Stimulated activated CD4-positive, alpha-beta T cell treated with anti-CD3 and anti-CD28 coated beads, Interleukin-4, amount 100 ng/mL, for 4 hours (primary cell): Measurements from ENCODE around the gene PIK3C3.
A peak's percentile ranks its signal among the peaks of the same experiment; 100 is the strongest.
"Not testable (repeated sequence)": the region's sequence is repeated elsewhere in the genome, so short reads cannot be mapped to it uniquely, and the experiment has no call there.

ENCODE experiments used
- DNase-seq, 2 experiments: peaks; one replicate each; pipeline ENCODE4 v3.0.0-alpha.2; 2020

Gene PIK3C3

DNA sequence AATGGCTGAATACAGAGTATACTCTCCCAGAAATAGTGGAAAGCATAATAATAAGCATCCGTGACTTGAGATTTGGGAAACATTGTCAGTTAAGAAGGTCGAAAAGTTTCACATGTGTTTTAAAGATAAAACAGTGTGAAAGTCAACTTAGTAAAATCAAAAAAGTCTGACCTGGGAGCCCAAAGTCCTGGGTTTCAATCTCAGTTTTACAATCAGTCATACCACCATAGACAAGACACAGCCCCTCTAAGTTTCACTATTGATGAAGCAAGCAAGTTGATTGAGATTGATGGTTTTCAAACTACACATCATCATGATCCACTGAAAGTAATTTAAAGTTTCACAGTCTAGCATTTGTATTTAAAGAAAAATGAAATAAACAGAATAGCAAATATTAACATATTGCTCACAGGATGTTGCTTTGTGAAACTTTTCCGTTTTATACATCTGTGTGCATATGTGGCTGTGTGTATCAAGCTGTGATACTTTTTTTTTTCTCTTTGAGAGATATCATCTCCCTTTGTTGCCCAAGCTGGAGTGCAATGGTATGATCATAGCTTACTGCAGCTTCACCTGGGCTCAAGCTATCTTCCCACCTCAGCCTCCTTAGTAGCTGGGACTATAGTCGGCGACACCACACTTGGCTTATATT, 71.1 kb downstream of the PIK3C3 start:
- no peak for DNase-seq

DNA sequence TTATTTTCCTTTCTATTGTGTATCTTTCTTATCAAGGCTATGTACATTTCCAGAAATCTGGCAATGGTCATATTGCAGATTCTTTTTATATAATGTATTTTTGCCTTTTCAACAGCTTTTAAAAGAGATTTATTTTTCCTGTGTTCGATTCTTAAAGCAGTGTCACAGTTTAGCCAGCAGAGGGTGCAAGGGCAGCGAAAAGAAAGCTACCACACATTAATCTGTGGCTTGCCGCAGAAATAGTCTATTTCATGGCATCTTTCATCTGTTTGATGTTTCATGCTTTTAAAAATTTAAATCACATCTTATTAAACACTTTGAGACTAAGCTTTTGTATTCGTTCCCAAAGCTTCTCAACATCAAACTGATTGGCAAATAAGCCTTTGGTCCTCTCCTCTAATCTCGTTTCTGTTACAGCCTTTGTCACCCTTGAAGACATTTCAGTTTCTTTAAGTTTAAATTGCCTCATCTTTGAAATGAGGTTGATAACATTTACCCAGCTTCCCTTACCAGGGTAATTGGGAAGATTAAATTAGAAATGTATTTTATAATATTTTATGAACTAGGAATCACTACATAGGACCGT, 73.3 kb downstream of the PIK3C3 start:
- peak; percentile 3 to 17 for DNase-seq

DNA sequence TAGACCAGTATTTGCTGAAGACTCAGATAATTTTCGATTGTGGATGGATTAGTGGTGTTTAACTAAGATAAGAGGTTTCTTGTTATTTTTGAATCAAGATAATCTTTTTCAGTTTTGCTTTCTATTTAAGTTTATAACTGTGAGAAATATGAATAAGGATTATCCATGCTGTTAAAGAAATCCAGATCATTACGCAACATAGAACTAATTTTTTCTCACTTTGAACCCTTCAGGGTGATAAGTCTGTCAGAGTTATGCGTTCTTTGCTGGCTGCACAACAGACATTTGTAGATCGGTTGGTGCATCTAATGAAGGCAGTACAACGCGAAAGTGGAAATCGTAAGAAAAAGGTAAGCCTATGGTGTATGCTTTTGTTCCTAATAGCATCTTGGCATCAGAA, 74.1 kb downstream of the PIK3C3 start:
- DNase-seq = no peak

DNA sequence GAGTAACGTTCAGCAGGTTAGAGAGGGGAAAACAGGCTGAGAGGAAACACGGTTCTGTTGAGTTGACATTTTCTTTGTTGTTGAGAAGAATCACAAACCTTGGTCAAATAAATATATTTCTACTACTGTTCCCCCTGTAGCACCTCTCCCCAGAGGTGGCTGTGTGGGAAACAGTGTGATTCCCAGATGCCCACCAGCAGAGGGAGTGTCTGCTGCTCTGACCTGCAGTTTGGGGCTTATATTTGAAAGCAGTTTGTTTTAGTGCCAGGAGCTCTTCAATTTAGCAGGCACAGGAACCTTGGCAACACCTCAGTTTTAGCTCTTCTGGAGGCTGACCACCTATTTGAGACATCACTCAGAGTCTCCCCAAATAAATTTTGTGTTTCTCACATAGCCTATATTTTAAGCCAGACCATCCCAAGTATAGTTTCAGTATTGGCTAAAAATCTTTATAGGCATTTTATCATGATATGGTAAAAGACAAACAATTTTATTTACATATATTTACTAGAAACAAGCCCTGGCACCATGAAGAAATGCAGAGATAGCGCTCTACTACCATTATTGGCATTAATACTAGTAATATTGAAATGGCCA, 75.7 kb downstream of the PIK3C3 start:
- no peak for DNase-seq

DNA sequence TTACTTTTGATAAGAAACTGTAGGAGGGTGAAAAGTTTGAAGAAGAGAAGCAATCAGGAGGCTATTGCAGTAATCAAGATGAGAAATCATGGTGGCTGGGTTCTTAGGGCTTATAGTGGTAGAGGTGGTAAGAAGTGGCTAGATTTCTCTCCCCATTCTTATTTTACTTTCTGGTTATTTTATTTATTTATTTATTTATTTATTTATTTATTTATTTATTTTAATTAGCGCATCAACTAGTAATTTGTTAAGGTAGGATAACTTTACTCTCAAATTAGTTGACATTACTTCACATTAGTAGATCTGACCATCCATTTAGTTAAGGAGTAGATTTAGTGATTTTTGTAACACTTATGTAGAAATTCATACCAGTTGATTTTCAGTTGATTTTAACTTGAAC, 77.4 kb downstream of the PIK3C3 start:
- no peak for DNase-seq

DNA sequence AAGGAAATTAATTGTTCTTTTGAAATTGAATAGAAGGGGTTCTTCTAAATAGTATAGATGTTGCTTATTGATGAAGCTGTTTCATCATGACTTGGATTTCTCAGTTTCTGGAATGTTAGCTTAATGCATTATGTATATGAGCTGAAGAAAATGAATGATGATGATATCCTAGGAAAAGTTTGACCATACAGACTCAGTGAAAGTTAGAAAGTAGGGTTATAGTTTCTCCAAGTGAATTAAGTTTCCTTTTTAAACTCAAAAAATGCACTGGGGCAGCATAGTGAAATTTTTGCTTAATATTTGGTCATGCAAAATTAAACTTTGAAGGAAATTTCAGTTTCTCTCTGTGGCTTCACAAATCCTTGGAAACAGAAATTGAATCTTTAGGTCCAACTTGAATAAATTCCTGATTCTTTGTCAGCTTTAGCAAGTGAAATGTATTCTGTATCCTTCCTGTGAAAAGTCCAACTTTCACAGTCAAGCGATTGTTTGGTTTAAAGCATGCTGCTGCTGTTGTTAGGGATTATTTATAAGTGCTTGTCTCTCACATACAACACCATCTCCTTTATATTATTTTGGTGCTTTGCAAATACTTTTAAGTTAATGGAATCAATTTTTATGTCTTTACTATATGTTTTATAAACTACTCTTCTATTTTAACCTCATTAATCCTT, 78.2 kb downstream of the PIK3C3 start:
- DNase-seq = no peak

DNA sequence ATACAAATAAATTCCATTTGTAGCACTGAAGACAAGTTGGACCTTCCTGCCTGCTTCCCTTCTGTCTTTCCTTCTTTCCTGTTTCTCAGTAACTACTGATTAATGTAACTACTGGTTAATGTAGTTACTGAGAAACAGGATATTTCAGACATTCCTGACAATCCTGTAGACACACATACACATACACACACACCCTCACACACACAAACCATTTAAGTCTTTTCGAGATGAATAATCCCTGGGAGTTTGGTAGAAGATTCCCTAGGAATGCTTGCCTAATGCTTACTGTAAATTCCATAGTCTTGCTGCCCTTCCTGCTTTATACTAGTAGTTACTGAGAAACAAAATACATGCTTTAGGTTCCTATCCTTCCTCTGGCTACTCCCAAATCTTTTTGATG, 83.9 kb downstream of the PIK3C3 start:
- DNase-seq = no peak

DNA sequence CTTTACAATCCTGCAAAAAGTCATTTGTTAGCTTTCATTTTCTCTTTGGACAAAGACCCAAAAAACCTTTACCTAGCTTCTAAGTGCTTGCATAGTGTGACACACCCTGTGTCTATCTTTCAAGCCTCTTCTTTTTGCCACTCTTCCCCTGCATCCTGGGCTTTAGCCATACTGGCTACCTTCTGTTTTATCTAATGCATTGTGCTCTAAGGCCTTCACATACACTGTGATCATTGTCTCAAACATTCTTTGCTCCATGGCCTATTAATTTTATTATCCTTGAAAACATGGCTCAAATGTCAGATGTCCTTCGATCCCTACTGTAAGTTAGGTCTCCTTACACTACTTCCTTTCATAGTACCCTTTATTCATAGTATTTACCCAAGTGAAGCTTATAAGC, 84.4 kb downstream of the PIK3C3 start:
- DNase-seq = no peak

DNA sequence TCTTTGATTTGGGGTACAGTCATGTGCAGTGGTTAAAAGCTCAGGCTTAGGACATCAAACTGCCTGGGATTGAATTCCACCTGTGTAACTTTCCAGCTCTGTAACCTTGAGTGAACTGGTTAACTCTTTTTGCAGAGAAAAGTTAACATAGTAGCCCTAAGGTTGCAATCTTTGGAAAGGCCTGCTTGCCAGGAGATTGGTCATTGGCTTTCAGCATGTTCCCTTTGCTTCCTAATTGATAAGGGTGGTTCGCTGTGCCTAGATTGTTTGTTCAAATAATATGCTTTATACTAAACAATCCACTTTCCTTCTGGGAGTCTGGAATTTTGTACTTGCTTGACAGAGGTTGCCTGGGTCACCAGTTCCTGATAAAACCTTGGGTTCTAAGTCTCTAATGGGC, 86.8 kb downstream of the PIK3C3 start:
- DNase-seq = no peak

DNA sequence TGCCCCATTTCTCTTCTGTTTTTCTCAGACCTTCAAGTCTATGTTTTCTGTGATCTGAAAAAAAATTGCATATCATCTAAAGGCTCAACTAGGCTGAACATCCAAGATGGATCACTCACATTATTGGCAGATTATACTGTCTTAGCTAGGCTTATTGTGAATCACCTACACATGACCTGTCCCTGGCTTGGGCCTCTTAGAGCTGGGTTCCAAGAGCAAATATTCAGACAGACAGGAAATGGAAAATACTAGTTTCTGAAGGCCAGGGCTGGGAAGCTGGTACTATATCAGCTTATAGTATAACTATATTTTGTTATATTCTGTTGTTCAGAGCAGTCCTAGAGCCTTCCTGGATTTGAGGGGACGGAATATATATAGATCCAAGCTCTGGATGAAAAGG, 90.3 kb downstream of the PIK3C3 start:
- no peak for DNase-seq

DNA sequence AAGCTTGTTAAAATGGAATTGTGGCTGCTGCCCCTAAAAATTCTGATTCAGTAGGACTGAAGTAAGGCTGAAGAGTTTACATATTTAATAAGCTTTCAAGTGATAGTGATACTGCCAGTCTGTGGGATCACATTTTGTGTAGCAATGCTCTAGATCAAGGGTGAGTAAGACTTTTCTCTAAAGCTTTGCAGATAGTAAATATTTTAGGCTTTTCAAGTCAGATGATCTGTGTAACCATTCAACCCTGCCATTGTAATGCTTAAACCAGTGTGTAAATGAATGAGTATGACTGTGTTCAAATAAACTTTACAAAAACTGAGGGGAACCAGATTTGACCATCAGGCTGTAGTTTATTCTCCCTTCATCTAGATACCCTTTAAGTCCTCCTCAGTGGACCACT, 92.7 kb downstream of the PIK3C3 start:
- no peak for DNase-seq

DNA sequence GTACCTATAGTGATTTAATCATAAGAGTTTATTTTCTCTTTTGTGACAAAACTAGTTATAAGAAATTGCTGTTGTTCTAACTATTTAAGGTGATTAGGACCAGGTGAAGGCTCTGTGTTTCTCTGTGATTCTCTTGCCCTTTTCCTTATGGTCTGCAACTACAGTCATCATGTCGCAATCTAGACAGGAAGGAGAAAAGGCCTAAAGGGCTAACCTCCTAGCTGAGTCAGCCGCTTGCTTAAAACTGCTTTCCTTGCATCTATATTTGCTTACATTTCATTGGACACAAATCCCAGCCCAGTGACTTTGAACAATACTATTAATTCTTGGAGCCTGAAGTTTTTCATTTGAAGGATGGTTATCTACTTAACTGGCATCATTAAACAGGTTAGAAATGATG, 93.1 kb downstream of the PIK3C3 start:
- no peak for DNase-seq

DNA sequence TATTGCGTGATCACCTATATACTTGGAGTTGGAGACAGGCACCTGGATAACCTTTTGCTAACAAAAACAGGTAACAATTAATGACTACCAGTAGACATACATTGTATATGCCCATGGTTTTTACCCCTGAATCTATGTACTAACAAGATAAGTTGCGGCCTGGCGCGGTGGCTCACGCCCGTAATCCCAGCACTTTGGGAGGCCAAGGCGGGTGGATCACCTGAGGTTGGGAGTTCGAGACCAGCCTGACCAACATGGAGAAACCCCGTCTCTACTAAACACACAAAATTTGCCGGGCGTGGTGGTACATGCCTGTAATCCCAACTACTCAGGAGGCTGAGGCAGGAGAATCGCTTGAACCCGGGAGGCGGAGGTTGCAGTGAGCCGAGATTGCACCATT, 94.5 kb downstream of the PIK3C3 start:
- DNase-seq = not testable (repeated sequence)

DNA sequence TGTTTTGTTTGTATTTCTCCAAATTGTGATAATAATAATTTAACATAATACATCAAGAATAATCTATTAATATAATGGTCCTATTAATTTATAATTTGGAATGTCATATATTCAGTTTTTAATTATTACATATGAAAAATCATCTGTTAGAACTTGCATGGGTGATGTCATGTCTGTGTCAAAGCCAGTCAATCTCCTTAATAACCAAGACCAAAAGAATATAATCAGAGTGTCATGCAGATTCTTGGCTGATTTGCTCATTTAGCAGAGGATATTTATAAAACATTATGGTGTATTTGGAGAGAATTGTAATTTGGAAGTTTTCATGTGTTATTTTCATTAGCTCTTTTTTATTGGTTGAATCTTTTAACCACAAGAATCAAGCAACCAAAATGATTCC, 96.4 kb downstream of the PIK3C3 start:
- no peak for DNase-seq

DNA sequence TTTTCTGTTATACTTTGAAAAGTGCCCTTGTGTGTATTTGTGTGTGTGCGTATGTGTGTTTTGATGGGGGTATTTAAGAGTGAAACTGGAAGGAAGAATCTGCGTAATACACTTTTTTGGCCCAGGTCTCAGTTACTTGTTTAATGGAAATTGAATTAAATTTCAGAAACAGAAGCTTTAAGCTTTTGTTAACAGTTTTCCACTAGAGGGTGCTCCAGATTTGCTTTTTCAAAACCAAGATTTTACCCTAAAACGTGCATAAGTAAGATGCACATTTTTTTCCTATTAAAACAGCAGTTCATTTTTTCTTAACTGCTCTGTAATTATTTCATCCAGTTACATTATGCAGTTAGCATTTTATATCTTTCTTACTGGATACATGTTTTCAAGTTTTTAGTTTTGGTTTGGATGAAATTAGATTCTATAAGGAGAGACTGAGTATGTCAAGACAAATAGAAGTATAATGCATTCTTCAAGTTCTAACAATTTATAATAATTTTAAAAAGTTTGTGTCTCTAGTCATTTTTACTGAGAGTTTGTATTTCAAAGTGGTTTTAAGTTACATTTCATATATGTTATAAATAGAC, 97.2 kb downstream of the PIK3C3 start:
- DNase-seq = no peak

DNA sequence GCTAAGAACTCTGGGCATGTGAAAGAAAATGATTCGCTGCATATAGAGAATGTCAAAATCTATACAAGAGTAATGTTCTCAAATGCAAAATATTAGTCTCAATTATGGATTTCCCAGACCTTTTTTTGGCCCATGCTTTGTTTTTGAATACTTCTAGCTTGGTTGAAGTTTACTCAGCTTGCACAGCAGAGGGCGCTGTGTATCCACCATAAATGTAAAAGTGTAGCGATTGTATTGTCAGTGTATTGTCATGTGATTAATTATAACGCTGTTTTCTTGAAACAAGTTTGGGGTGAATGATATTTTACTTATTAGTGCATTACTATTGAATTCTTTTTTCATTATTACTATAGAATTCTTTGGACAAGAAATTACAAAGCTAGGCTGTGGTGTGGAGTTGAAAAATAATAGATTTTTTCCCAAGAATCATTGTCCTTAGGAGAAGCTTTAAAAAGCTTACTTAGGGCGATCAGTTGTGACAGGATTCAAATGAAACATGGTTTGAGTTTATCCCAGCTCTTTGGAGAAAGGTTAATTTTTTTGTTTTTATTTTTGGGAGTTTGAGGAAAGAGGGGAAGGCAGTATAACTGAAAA, 98.3 kb downstream of the PIK3C3 start:
- DNase-seq = peak; percentile 44 to 53

DNA sequence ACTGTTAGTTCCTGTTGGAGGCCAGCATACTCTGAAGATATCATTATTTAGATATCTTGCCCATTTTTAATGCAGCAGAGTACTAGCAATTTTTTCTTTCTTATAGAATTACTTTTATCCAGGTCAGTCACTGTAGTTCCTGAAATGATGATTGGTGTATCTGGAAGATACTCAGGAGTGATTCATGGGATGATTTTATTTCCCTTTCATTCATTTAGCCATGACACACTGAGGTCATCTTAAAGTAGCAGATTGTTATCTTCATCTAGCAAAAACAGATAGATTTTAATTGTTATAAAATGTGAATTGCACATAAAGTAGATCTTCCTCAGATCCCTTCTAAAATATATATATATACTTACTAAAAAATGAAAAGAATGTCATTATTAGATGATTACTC, 109.1 kb downstream of the PIK3C3 start:
- no peak for DNase-seq

DNA sequence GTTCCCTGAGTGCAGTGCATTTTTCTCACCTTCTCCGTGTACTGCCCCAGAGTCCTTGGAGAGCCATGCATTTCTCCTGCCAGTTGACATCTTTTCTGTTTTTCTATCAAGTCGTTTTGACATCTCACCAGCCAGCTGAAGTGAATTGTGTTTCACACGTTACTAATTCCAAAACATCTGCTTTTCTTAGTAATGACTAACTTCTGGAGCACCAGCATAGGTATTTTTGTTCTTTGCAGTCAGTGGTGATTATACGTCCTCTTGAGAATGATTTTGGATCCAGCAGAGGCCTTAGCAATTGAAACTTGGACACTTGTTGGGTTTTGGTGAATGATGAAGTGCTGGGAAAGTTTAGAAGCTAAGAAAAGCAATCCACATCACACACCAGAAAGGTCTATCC, 112.5 kb downstream of the PIK3C3 start:
- DNase-seq = no peak

DNA sequence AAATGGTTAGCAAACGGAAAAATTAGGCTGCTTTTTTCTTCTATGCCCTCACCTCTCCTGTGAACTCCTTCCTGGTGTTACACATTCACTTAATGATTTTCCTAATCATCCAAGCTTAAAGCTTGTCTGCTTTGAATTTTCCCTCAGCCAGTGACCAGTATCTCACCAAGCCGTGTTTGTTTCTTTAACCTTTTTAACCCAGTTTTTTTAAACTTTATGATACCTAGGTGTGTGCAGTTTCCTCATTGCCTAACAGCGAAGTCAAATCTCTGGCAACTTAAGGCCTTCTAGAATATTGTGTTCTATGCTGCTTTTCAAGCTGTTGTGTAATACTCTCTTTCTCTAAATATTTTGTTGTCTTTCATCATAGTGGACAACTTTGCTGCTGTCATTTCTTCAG, 113.0 kb downstream of the PIK3C3 start:
- DNase-seq = no peak

DNA sequence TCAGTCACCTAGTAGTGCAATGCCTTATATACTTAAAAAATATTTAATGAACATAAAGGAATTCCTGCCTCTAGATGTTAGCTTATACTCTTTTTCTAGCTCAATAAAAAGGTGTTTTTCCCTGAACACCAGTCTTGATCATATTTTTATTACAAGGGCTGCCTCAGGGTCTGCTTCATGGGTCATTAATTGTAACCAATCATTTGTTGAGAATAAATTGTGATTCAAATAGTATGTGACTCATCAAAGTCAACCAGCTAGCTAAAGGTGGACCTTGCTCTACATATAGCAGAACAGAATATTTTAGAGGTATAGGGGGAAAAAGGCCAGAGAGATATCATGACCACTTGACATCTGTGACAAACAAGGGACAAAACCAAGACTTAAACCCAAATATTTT, 114.0 kb downstream of the PIK3C3 start:
- no peak for DNase-seq

DNA sequence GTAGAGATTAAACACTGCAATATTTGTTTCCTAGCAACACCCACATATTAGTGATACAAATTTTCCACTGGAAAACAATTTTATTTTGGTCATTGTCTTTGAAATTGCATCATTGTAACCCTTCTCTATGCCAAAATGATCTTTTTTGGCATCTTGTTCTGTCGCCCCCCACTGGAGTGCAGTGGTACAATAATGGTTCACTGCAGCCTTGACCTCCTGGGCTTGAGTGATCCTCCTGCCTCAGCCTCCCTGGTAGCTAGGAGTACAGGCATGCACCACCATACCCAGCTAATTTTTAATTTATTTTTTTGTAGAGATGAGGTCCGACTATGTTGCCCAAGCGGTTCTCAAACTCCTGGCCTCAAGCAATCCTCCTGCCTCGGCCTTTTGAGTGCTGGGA, 117.4 kb downstream of the PIK3C3 start:
- no peak for DNase-seq

DNA sequence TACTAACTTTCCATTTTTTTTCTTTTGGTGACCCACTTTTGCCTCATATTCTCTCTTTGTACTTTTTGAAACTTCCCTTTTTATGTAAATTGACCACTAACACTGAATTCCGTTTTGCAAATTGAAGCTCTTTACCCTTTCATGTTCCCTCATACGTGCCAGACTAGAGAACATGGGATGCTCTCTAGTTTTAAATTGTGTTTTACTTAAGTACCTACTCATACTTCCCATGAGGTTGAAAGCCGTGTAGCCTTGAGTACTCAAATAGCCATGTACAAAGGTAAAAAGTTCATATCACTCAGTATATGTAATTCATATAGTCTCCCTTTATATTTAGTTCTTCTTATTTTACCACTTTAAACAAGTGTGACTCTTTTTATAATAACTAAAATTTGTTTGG, 119.7 kb downstream of the PIK3C3 start:
- no peak for DNase-seq

DNA sequence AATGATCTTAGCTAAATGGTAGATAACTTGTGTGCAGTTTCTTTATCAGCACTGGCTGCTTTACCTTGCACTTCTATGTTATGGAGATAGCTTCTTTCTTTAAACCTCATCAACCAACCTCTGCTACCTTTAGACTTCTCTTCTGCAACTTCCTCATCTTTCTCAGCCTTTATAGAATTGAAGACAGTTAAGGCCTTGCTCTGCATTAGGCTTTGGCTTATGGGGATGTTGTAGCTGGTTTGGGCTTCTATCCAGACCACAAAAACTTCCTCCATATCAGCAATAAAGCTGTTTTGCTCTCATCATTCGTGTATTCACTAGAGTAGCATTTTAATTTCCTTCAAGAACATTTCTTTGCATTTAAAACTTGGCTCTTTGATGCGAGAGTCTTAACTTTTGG, 123.7 kb downstream of the PIK3C3 start:
- no peak for DNase-seq

DNA sequence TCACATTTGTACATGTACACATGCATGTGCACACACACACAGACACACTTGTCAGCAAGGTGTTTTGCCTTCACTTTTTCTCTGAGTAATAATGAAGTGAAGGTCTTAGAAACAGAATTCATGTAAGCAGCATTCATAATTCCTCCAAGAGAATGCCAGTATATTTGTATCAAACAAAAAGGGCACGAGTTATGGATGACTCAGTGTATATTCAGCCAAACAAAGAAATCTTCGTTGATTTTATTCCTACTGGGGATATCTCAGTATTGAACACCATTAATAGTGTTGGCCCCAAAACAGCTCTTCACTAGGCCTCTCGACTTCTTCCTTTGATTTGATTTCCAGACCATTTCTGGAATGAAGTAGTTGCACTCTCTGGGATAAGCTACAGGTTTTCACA, 125.3 kb downstream of the PIK3C3 start:
- DNase-seq = no peak
